D341Med (cell line): Measurements from ENCODE around the gene SLC22A6.
A peak's percentile ranks its signal among the peaks of the same experiment; 100 is the strongest.
"Not testable (repeated sequence)": the region's sequence is repeated elsewhere in the genome, so short reads cannot be mapped to it uniquely, and the experiment has no call there.

ENCODE experiments used
- DNase-seq: peaks from one replicate; pipeline ENCODE4 v3.0.0; 2012; ENCODE audit warnings: low spot score

Gene SLC22A6

DNA sequence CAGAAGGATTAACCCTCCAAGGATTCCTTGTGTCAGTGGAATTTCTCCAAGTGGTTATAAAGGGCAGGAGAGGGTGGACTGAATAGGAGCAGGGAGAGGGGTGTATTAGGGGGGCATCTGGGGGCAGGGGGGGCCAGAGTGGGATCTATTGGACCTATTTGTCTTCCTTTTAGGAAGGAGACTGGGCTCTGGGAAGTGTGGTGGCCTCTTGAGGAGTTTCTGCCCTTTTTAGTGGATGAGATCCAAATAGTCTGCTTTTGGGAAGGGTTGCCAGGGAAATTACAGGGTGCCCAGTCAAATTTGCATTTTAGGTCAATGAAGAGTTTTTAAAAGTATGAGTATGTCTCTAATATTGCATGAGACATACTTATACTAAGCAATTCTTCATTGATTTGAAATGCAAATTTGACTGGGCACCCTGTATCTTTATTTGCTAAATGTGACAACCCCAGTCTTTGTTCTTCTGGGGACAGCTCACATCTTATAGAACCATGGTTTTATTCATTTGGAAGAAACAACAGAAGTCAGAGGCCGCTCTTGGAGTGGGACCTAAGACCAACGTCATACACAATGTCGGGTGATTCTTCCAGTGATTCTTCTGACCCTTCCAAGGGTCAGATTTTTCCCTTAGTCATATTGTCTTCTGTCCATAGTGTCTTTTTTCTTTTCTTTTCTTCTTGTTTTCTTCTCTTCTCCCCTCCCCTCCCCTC lies 429 bp upstream of the SLC22A6 start:
- no peak for DNase-seq

- DNase-seq, result no peak
Observed at GRCh38 chr11:62983536-62984199, 1.1 kb downstream of the SLC22A6 start.

DNA sequence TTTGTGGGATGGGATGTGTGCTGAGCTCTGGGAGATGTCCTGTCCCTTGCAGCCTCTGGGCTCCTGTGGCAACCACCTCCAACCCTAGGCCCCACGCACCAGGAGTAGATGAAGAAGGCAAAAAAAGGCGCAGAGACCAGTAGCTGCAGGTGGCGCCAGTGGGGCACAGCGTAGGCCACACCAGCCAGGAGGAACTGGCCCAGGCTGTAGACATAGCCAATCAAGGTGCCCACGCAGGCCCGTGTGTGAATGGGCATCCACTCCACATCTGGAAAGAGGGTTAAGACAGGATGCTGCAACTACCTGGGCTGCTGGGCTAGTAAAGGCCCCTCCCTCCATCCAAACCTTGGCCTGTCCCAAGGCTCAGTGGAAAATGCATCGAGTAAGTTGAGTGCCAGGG lies 3.0 kb downstream of the SLC22A6 start:
- DNase-seq, result no peak

DNA sequence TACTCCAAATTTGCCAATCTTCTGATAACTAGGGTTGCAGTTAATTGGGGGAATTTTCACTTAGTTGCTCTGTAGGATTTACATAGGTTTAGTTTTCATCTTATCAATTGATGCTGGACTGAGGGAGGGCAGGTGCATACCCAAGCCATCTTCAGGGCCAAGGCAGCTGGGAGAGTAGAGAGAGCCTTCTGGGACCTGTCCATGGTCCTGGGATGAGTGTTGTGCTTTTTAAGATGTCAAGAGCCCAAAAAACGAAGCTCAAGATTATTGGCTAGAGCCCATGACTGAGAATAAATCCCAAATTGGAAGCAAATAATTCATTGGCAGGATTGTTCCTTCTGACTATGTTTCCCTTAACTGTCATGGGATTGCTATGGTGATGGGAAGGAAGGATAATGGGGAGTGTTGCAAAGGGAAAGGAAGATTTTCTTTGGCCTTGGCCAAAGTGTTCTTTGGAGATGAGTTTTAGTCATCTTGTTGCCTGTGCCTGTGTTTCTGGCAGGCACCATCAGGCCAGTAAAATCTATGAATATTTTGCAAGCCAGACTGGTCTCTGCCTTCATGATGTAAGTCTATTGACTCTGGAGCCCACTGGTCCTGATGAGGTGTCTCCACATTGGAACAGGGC lies 4.5 kb downstream of the SLC22A6 start:
- no peak for DNase-seq

DNA sequence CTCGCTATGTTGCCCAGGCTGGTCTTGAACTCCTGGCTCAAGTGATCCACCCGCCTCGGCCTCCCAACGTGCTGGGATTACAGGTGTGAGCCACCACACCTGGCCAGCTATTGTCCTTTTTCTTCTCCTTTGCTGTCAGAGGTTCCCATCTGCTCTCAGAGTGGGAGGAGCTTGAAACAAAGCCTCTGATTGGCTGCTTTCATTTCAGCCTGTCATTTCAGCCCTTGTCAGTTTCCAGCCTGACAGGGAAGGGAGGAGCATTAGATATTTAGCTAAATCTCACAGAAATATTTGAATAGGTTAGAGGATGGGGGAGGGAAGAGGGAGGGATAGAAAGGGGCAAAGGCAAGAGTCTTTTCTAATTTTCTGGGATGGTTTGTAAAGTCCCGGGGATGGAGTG lies 8.7 kb downstream of the SLC22A6 start:
- DNase-seq, result no peak

GRCh38 chr11:62974848-62975522 lies 9.8 kb downstream of the SLC22A6 start:
- peak; percentile 90 for DNase-seq

- DNase-seq, result no peak
Observed at GRCh38 chr11:62965574-62965973, 19.2 kb downstream of the SLC22A6 start.

DNA sequence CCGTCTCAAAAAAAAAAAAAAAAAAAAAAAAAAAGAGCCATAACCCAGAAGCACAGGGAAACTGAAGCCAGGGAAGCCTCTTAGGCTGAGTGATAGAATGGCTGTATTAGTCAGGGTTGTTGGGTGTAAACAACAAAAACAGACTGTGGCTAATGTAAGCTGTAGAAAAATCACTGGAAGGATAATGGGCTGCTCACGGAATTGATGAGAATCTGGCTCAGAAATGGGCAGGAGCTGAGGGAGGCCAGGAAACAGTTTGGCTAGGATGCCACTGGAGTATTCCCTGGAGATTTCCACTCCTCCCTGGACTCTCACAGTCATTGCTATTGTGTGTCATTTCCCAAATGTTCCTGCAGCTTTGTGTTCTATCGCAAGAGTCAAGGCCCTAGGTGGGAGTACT lies 22.4 kb downstream of the SLC22A6 start:
- DNase-seq, result no peak

DNA sequence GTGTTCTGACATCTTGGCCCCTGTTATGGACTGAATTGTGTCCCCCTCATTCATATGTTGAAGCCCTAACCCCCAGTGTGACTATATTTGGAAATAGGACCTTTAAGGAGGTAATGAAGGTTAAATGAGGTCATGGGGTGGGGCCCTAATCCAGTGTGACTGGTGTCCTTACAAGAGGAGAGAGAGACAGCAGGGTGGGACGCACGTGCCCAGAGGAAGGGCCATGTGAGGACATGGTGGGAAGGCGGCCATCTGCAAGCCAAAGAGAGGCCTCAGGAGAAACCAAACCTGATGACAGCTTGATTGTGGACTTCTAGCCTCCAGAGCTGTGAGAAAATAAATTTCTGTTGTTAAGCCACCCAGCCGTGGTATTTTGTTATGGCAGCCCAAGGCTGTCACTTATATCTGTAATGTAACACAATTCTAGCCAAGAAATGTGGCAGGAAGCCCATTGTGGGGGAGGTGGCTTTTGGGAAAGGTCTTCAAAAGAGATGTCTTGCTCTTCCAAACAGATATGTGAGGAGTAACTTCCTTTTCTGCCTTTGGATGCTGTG lies 23.7 kb downstream of the SLC22A6 start:
- no peak for DNase-seq

DNA sequence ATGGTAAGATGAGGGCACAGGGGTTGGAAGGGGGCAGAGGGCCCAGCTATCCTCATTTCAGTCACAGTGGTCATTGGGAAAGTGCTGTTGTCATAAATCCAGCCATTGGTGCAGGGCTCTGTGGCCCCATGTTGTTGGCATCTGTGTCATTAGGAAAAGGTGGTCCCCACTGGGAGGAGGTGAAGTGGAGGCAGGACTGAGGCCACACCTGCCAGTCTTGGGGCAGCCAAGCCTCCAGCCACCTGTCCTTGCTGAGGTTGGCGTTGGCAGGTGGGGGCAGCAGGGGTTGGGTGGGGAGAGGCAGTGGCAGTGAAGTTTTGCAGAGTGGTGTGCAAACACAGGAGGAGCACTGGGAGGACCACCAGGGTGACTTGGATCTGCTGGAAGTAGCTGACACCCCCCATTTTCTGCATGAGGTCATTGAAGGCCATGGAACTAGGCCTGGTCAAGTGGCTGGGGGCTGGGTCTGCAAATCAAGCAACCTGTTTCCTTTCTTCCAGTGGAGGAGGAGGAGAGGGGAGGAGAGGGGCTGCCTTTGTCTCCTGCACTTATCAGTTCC lies 25.3 kb downstream of the SLC22A6 start:
- DNase-seq, result no peak

GRCh38 chr11:62958547-62959421 lies 26.0 kb downstream of the SLC22A6 start:
- no peak for DNase-seq

GRCh38 chr11:62957147-62957546 lies 27.6 kb downstream of the SLC22A6 start:
- no peak for DNase-seq

DNA sequence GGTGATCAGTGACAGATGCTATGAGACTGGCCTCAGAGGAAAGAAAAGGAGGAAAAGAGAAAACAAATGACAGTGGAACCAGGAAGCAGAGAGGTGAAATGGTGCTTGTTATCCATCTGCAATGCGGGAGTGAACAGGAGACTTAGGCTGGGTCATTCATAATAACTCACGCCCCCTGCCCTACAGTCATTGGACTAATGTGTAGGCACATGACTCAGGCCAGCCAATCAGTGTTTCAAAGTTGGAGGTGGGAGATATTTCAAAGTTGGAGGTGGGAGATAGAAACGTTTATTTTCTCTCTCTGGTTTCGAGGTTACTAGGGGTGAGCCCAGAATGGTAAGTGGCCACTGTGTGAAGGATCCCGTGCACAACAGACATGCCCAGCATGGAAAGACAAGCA lies 30.3 kb downstream of the SLC22A6 start:
- DNase-seq, result no peak

DNA sequence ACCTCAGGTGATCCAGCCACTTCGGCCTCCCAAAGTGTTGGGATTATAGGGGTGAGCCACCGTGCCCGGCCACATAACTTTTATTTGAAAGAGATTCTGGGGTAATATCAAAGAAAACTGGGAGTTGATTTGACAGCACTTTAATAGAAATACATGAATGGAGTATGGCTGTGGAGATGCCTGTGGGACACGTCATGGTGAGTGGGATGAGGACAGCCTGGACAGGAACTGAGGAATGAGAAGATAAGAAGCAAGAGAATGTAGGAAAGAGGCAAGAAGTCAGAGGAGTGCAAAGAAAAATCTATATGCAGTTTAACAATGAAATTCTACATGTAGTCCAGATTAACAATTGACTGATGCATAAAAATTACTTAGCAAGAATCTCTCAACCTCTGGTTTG lies 31.0 kb downstream of the SLC22A6 start:
- DNase-seq, result no peak

GRCh38 chr11:62948765-62949320 lies 35.9 kb downstream of the SLC22A6 start:
- DNase-seq, result no peak

DNA sequence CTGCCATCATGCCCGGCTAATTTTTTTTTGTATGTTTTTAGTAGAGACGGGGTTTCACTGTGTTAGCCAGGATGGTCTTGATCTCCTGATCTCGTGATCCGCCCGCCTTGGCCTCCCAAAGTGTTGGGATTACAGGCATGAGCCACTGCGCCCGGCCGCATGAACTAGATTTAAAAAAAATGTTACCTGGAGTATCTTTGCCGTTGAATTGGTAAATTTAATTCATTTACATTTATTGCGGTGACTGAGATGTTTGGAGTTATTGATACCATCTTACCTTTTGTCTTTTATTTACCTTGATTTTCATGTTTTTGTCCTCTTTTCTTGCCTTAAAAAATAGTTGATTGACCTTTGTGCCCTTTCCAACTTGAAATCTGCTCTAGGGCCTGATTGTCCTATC lies 39.2 kb downstream of the SLC22A6 start:
- not testable (repeated sequence) for DNase-seq

DNA sequence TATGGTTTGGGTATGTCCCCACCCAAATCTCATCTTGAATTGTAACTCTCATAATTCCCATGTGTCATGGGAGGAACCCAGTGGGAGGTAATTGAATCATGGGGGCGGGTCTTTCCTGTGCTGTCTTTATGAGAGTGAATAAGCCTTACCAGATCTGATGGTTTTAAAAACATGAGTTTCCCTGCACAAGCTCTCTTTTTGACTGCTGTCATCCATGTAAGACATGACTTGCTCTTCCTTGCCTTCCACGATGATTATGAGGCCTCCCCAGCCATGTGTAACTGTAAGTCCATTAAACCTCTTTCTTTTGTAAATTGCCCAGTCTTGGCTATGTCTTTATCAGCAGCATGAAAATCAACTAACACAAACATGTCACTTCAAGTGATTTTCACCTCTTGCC lies 47.2 kb downstream of the SLC22A6 start:
- not testable (repeated sequence) for DNase-seq

DNA sequence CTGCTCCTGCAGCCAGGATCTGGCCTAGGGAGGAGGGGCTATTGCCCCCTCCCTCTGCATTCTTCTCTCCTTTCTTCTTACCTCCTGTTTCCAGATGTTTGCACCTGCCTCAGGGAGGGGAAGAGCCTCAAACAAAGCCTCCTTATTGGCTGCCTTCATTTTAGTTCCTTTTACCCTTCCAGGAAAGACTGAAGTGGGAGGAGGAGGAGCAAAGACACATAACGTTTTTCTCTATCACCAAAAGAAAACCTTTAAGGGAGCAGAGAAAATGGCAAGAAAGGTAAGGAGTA lies 50.3 kb downstream of the SLC22A6 start:
- DNase-seq, result no peak

DNA sequence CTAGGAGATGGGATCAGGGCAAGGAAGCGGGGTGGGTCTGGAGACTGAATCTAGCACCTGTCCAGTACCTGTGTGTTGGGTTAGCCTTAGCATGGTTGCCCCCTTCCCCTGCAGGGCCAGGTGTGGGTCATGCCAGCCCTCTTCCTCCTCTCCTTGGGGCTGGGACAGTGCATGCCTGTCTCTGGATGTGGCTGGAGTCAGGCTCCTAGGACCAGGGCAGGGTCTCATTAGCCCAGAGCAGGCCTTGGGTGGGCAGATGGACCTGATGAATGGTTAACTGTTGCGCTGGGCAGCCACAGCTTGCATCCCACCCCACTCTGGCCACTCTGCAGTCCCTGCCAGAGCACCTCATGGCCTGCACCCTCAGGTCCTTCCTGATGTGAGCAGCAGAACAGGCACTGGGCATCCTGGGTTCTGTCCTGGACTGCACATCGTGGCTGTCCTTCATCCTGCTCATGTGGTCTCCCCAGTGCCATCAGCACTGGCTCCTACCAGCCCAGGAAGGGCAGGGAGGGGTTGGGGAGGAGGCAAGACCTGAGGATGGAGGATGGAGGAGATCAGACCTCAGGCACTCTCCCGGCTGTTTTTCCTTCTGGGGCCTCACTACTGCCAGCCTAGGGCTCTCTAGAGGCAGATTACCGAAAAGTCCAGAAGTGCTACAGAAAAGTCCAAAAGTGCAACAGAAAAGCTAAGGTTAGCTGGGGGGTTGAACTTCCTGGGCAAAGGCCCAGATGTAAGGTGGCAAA lies 50.8 kb downstream of the SLC22A6 start:
- no peak for DNase-seq

DNA sequence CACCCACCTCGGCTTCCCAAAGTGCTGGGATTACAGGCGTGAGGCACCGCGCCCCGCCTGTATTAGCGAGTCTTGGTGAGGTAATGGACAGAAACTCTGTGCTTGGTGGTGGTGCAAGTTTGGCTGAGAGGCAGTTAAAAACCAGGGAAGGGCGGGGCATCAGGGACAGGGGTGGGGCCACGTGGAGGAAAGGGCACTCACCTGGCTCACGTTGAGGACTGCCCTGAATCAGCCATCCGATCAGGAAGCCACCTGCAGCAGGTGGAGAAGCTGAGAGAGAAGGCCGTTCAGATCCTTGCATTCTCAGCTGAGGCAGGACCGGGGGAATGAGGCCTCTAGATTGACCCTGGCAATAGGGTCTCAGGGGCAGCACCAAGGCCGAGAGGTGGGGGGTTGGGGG lies 51.5 kb downstream of the SLC22A6 start:
- no peak for DNase-seq
